HepG2 (cell line): ENCODE data around the gene ZER1. TPM values are rescaled to one million over a fixed set of nuclear protein-coding genes. Genes with fewer than 3 reads are reported as not detected.
A peak's percentile ranks its signal among the peaks of the same experiment; 100 is the strongest.

Experiments used
- CREBL2 ChIP-seq: sonication (generic); formaldehyde crosslinking; IDR thresholded peaks from 2 replicates; pipeline ENCODE4 v1.8.1; 2023; ENCODE audit warnings: missing genetic modification reagents, mild to moderate bottlenecking, borderline replicate concordance
- GLMP ChIP-seq: sonication (generic); formaldehyde crosslinking; IDR thresholded peaks from 2 replicates; pipeline ENCODE4 v1.9.0; 2021; ENCODE audit warnings: missing genetic modification reagents, mild to moderate bottlenecking, borderline replicate concordance
- JARID2 ChIP-seq: sonication (generic); formaldehyde crosslinking; IDR thresholded peaks from 2 replicates; pipeline ENCODE4 v1.8.1; 2023; ENCODE audit warnings: missing genetic modification reagents, inconsistent platforms; ENCODE audit not compliant: insufficient replicate concordance
- MBD4 ChIP-seq: IDR thresholded peaks from 2 replicates; pipeline ENCODE4 v1.6.1; 2012; ENCODE audit warnings: low read length, inconsistent platforms, borderline replicate concordance
- MEIS1 ChIP-seq: sonication (generic); formaldehyde crosslinking; IDR thresholded peaks from 2 replicates; pipeline ENCODE4 v1.9.0; 2021; ENCODE audit warnings: mild to moderate bottlenecking, missing genetic modification reagents, moderate library complexity, borderline replicate concordance
- MXD3 ChIP-seq: IDR thresholded peaks from 2 replicates; pipeline ENCODE4 v1.6.1; 2016; ENCODE audit warnings: mild to moderate bottlenecking, missing biosample characterization, missing genetic modification reagents
- NFE2L1 ChIP-seq: sonication (generic); formaldehyde crosslinking; IDR thresholded peaks from 2 replicates; pipeline ENCODE4 v1.4.0; 2020; ENCODE audit warnings: missing genetic modification reagents, mild to moderate bottlenecking, borderline replicate concordance
- PHF5A ChIP-seq: IDR thresholded peaks from one replicate; pipeline ENCODE4 v1.6.1; 2018; ENCODE audit warnings: low read depth, missing genetic modification reagents; ENCODE audit not compliant: unreplicated experiment
- POLR2G ChIP-seq: fragments of 200-400 bp; formaldehyde crosslinking; IDR thresholded peaks from 2 replicates; pipeline ENCODE4 v1.6.1; 2018; ENCODE audit warnings: mild to moderate bottlenecking, low read depth, low read length, moderate library complexity
- RARA ChIP-seq: IDR thresholded peaks from 2 replicates; pipeline ENCODE4 v1.6.1; 2016; ENCODE audit warnings: missing genetic modification reagents, missing compliant biosample characterization
- RBM22 ChIP-seq: fragments of 200-400 bp; formaldehyde crosslinking; optimal IDR thresholded peaks from 2 replicates; pipeline ENCODE3; 2017; ENCODE audit warnings: mild to moderate bottlenecking, low read length, moderate library complexity
- SP5 ChIP-seq: IDR thresholded peaks from 2 replicates; pipeline ENCODE4 v1.6.1; 2016; ENCODE audit warnings: low read depth, borderline replicate concordance
- SRY ChIP-seq: sonication (generic); formaldehyde crosslinking; IDR thresholded peaks from 2 replicates; pipeline ENCODE4 v1.8.0; 2022; ENCODE audit warnings: mild to moderate bottlenecking, missing genetic modification reagents
- TAF15 ChIP-seq: fragments of 200-400 bp; formaldehyde crosslinking; IDR thresholded peaks from one replicate; pipeline ENCODE4 v1.6.1; 2018; ENCODE audit warnings: mild to moderate bottlenecking, low read depth, low read length; ENCODE audit not compliant: poor library complexity, severe bottlenecking
- THAP11 ChIP-seq: IDR thresholded peaks from 2 replicates; pipeline ENCODE4 v1.6.1; 2016; ENCODE audit warnings: missing biosample characterization, missing genetic modification reagents
- TIGD3 ChIP-seq: sonication (generic); formaldehyde crosslinking; IDR thresholded peaks from 2 replicates; pipeline ENCODE4 v1.5.1; 2020; ENCODE audit warnings: mild to moderate bottlenecking, missing genetic modification reagents, borderline replicate concordance
- ZBTB46 ChIP-seq: sonication (generic); formaldehyde crosslinking; IDR thresholded peaks from 2 replicates; pipeline ENCODE4 v1.4.0; 2020; ENCODE audit warnings: mild to moderate bottlenecking, missing genetic modification reagents, borderline replicate concordance
- ZMYM2 ChIP-seq: sonication (generic); formaldehyde crosslinking; IDR thresholded peaks from 2 replicates; pipeline ENCODE4 v1.8.0; 2022; ENCODE audit warnings: mild to moderate bottlenecking, missing genetic modification reagents
- ZNF136 ChIP-seq: sonication (generic); formaldehyde crosslinking; IDR thresholded peaks from 2 replicates; pipeline ENCODE4 v1.8.1; 2022; ENCODE audit warnings: low read depth, mild to moderate bottlenecking, moderate library complexity, missing genetic modification reagents
- ZNF337 ChIP-seq: sonication (generic); formaldehyde crosslinking; IDR thresholded peaks from 2 replicates; pipeline ENCODE4 v1.5.1; 2020; ENCODE audit warnings: missing genetic modification reagents, low read depth, mild to moderate bottlenecking, borderline replicate concordance
- ZNF382 ChIP-seq: sonication (generic); formaldehyde crosslinking; IDR thresholded peaks from 2 replicates; pipeline ENCODE4 v1.5.0; 2020; ENCODE audit warnings: missing genetic modification reagents, mild to moderate bottlenecking, borderline replicate concordance
- ZNF768 ChIP-seq: sonication (generic); formaldehyde crosslinking; IDR thresholded peaks from 2 replicates; pipeline ENCODE4 v1.4.0; 2020; ENCODE audit warnings: missing genetic modification reagents
- ZSCAN5A ChIP-seq: sonication (generic); formaldehyde crosslinking; IDR thresholded peaks from 2 replicates; pipeline ENCODE4 v1.8.0; 2022; ENCODE audit warnings: mild to moderate bottlenecking, missing genetic modification reagents, borderline replicate concordance
- polyA plus RNA-seq, 8 experiments: library from polyadenylated mRNA; depleted of rRNA in 3 of 8; stranded (reverse) in 7 of 8; unstranded in 1 of 8; fragments of >200 nt; fragmentation: Illumina TruSeq in 4 of 8; extraction: Trizol in 4 of 8; gene quantifications; 2 replicates each; pipeline versions ENCODE4 v1.2.1 to v1.2.3, GENCODE V29; 2011 to 2016; ENCODE audit warnings: low read depth in 4 of 8, missing spikeins in 1 of 8, mixed read lengths in 1 of 8; ENCODE audit not compliant: insufficient read depth in 1 of 8
- total RNA-seq, 5 experiments: library from RNA; depleted of rRNA; stranded (reverse); fragments of >200 nt; fragmentation: Illumina TruSeq; extraction: Trizol; gene quantifications; 2 replicates each; pipeline ENCODE4 v1.2.3, GENCODE V29; 2016; ENCODE audit warnings: low read depth in 1 of 5

The ZER1 gene
- total and polyA plus RNA-seq, 2 of the 13 experiments (the other 11 are each of a cell fraction or from before 2014, with no cell fraction given) = 7.7 to 40.0 TPM

GRCh38 chr9:128702949-128703615, 68.6 kb downstream of the ZER1 start (continued):
- TF ChIP-seq ZSCAN5A (CRISPR knock-in tag) (no peak), MEIS1 (no peak), ZNF136 (CRISPR knock-in tag) (0 out of 2 replicates have a peak, but pooled peaks have one; percentile 61), TAF15 (peak; percentile 56), ZNF382 (CRISPR knock-in tag) (no peak), PHF5A (CRISPR knock-in tag) (no peak), SRY (CRISPR knock-in tag) (0 out of 2 replicates have a peak, but pooled peaks have one; percentile 22), RARA (CRISPR knock-in tag) (no peak), TIGD3 (no peak), ZNF337 (CRISPR knock-in tag) (peak; percentile 80; the same call in 1 of the 2 replicates), ZNF768 (CRISPR knock-in tag) (0 out of 2 replicates have a peak, but pooled peaks have one; percentile 4), ZBTB46 (CRISPR knock-in tag) (no peak), RBM22 (no peak), SP5 (CRISPR knock-in tag) (0 out of 2 replicates have a peak, but pooled peaks have one; percentile 8), MBD4 (no peak), CREBL2 (no peak), POLR2G (no peak), ZMYM2 (CRISPR knock-in tag) (no peak), MXD3 (CRISPR knock-in tag) (no peak), GLMP (CRISPR knock-in tag) (no peak), JARID2 (no peak), NFE2L1 (CRISPR knock-in tag) (no peak), THAP11 (CRISPR knock-in tag) (no peak)
